ENCODE results near the gene PRKCH. TPM values are rescaled to one million over a fixed set of nuclear protein-coding genes. Genes with fewer than 3 reads are reported as not detected.
A peak's percentile ranks its signal among the peaks of the same experiment; 100 is the strongest.

The PRKCH gene
- total RNA-seq, 1 donor from 2014 or later, result 11.3 TPM

DNA sequence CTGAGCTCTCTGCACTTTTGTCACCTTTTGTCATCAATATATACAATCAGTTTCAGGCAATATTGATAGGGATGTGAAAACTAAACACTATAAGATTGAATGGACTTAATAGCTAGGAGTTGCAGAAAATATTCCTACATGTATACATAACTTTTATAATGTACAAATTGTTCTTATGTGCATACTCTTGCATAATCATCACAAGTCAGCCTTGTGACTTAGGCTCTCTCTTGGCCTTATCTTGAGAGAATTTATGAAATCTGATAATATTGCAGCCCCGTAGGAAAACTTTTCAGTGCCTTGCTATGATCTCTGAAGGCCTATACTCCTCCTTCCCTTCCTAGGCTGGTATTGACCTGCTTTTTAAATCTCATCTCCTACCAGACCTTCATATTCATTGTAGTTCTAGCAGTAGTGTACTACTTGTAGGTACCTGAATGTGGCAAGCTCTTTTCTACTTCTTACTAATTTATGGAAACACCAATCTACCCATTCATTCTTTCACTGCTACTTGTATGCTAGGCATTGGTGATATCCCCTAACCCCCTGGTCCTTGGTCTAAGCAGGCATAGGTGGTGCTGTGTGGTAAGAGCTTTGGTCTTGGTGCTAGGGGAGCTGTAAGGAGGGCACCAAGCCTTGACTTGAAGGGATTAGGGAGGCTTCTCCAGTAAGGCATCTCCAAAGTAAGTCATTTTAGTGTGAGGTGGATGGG is 100.0 kb downstream of the PRKCH start:
- no peak for DNase-seq (ENCODE audit: low spot score)

DNA sequence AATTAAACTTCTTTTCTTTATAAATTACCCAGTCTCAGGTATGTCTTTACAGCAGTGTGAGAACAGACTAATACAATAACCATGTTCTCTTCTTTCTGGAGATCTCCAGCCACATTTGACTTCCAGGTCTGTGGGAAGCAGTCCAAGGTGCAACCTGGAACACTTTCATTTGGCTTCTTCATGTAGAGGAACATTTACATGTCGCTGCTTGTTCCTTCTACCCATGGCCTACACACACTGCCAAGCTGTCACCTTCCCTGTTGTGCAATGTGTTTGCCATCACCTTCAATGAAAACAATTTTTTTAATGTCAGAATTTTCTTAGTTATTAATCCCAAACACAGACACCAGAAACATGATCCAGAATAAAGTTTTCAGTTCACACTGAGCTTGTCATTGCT is 104.7 kb downstream of the PRKCH start:
- DNase-seq (ENCODE audit: low spot score), result no peak

- no peak for DNase-seq (ENCODE audit: low spot score)
These were observed 106.9 kb downstream of the PRKCH start for GRCh38 chr14:61428261-61428660.

GRCh38 chr14:61429316-61429715 is 107.9 kb downstream of the PRKCH start:
- no peak for DNase-seq (ENCODE audit: low spot score)

GRCh38 chr14:61430066-61430757 is 108.8 kb downstream of the PRKCH start:
- no peak for DNase-seq (ENCODE audit: low spot score)

DNA sequence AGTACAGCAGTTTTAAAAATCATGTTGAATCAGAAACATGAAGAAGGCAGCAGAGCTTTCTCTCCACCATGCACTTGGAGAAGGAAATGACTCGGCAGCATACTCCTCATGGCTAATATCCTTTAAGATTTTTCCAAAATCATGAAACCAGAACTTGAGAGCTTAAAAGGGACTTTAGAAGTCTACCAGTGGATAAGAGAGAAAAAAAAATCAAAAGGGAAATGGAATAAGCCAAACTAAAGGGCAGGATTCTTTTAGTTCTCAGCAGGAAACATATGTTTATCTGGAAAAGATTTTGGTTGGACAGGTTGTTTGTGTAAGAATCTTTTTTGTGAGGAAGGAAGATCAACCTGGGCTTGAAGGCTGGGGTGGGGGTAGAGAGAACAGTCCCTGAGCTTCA is 111.8 kb downstream of the PRKCH start:
- peak; percentile 33 for DNase-seq (ENCODE audit: low spot score)

GRCh38 chr14:61433828-61434227 is 112.4 kb downstream of the PRKCH start:
- no peak for DNase-seq (ENCODE audit: low spot score)

GRCh38 chr14:61434311-61434710 is 112.9 kb downstream of the PRKCH start:
- DNase-seq (ENCODE audit: low spot score), result no peak

- DNase-seq (ENCODE audit: low spot score), result no peak
These were observed 114.4 kb downstream of the PRKCH start for GRCh38 chr14:61435563-61436337.

DNA sequence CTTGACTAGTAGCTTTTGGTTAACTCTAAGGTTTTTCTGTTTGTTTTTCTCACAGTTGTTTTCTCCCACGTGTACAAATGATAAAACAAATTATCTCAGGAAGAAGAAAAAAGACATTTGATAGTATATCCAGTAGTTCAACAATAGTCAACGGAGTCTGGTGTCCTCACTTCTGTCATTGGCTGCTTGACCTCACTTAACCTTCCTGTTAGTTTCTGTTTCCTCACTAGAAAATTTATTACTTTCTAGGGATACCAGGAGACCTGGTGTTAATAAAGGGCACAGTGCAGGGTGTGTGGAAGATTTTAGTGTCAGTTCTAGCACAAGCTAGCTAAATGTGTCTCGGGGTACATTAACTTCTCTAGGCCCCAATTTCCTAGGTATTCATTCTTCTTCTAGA is 116.0 kb downstream of the PRKCH start:
- DNase-seq (ENCODE audit: low spot score), result no peak

GRCh38 chr14:61438036-61438435 is 116.7 kb downstream of the PRKCH start:
- no peak for DNase-seq (ENCODE audit: low spot score)

DNA sequence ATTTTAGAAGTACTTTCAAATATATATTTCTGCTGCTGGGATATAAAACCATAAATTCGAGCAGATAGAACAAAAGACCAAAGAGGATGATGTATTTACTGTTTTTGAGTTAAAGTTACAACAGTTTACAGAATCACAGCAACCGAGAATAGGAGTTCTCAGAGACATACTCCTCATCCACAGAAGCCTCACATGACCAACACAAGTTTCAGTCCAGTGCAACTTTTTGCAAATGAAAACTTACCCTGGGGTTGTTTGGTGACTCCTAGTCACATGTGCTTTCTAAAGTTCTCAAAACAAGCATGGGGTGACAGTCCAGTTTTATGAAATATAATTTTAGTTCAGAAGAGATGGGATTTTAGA is 117.1 kb downstream of the PRKCH start:
- DNase-seq (ENCODE audit: low spot score), result no peak

- DNase-seq (ENCODE audit: low spot score), result peak; percentile 51
These were observed 117.7 kb downstream of the PRKCH start for GRCh38 chr14:61438860-61439765.

- DNase-seq (ENCODE audit: low spot score), result no peak
These were observed 118.5 kb downstream of the PRKCH start for GRCh38 chr14:61439779-61440418.

DNA sequence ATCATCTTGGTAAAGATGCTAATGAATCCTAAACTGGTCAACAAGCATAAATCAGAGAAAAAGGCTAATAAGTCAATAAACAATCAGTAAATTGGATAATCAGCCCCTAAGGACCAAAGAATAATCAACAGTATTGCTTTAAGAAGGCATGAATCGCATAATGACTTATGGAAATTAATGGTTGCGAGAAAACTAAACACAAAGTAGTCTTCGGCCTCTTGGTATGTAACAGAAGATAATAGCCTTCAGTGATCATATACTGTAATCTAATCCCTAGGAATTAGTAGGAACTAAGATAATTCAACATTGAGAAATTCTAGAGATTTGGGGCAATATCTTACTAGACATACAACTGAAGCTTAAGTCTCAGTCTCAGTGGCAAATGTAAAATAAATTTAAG is 122.1 kb downstream of the PRKCH start:
- no peak for DNase-seq (ENCODE audit: low spot score)

DNA sequence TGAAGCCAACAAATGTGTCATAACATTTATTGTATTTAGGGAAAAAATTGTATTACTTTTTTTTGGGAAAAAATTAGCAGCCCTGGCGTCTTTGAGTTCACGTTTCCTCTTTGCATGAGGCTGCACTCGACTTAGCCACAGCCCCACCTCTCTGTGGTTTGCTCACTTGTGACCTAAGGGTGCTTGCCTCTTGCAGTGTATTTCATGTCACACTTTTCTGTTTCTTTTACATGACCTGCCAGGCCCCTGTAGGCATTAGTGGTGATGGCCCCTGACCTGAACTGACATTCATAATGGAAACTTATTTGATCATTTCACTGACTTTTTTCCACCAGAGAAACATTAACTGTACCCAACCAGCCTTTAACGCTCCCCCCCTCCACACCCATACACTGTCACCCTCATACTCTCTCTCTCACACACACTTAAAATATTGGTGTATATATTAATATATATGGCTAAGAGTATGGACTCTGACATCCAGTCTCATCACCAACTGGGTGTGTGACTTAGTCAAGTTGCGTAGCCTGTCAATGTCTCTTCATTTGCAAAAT is 122.9 kb downstream of the PRKCH start:
- no peak for DNase-seq (ENCODE audit: low spot score)

GRCh38 chr14:61451491-61451890 is 130.1 kb downstream of the PRKCH start:
- DNase-seq (ENCODE audit: low spot score), result no peak

DNA sequence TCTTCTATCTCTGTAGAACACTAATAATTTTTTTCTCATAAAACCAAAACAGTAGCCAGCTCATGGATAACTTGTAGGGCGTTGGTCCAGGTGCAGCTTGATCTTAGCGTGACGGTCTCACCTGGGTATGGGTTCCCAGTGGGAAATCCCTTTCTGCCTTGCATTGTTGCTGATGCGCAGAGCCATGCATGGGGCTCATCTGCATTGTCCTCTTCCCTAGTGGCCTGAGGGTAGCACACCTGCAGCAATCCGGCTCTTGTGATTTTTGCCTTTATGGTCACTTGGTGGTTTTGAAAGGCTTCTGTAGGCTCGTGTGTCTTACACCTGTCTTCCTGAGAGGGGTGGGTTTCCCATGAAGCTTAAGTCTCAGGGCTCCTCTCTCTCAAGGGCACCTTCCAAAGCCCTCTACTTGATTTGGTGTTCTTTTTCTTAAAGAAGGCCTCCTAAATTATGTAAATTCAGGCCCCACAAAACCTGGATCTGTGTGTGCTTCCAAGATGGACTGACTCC is 130.6 kb downstream of the PRKCH start:
- DNase-seq (ENCODE audit: low spot score), result no peak

DNA sequence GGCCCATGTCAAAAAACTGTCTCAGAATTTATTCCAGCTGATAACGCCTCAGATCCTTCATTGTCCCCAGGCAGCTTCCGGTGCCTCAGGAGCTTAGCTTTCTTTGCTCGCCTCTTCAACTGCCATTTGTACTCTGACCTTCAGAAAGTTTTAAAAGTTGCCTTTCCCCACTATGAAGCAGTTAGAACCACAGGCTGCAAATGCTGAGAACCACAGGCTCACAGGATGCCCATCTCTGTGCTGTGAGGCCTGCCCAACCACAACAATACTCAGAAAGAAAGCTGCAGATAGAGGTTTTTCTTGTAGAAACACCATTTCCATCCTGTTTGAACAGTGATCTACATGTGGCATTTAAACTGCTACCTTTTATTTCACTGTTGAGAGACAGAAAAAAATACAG is 131.1 kb downstream of the PRKCH start:
- DNase-seq (ENCODE audit: low spot score), result no peak

GRCh38 chr14:61453103-61453767 is 131.9 kb downstream of the PRKCH start:
- no peak for DNase-seq (ENCODE audit: low spot score)

Measured in umbilical cord (tissue), 2 donors.